Measurements from ENCODE around the gene NLGN1. TPM values are rescaled to one million over a fixed set of nuclear protein-coding genes. Genes with fewer than 3 reads are reported as not detected.

Gene NLGN1
- total and polyA plus RNA-seq, 2 experiments from 2014 or later = 5.1 to 11.2 TPM

GRCh38 chr3:173954647-173955046 is 557.1 kb downstream of the NLGN1 start:
- Histone ChIP-seq H3K4me1 (ENCODE audit: insufficient read depth) (no peaks in the 10 kb centered on the region), H3K9me3 (ENCODE audit: low read depth) (no peaks in the 10 kb centered on the region), H3K4me3 (no peak overlapping the region), H4K20me1 (ENCODE audit: insufficient read depth, poor library complexity, severe bottlenecking) (no peaks in the 10 kb centered on the region), H3K27ac (no peak overlapping the region), H3K9me2 (replicated peaks; ENCODE audit: insufficient read depth) (no peaks in the 10 kb centered on the region), H3K79me2 (no peaks in the 10 kb centered on the region), H3K4me2 (no peak overlapping the region), H2AFZ (no peak overlapping the region), H3K27me3 (no peaks in the 10 kb centered on the region), H3K36me3 (replicated peaks; ENCODE audit: insufficient read depth, low read depth) (no peaks in the 10 kb centered on the region)
- WGBS (ENCODE audit: low lambda C conversion rate, missing lambda C conversion rate) = 86% methylated on average over 2 of the region's 2 CpGs
- TF ChIP-seq CTCF (IDR thresholded peaks at IDR 0.05; ENCODE audit: poor library complexity) = no peak
- no peak for TF ChIP-seq EZH2phosphoT487 (IDR thresholded peaks at IDR 0.05; ENCODE audit: low read depth, severe bottlenecking, unreplicated experiment)
- no peak for TF ChIP-seq EZH2 (IDR thresholded peaks at IDR 0.05; ENCODE audit: borderline replicate concordance)
- no peak for DNase-seq (ENCODE audit: low spot score)

- H3K4me3 ChIP-seq = no peak overlapping the region
- no peaks in the 10 kb centered on the region for H3K27me3 ChIP-seq
- no peaks in the 10 kb centered on the region for H4K20me1 ChIP-seq (ENCODE audit: insufficient read depth, poor library complexity, severe bottlenecking)
- no peak overlapping the region for H2AFZ ChIP-seq
- no peaks in the 10 kb centered on the region for H3K9me2 ChIP-seq (replicated peaks; ENCODE audit: insufficient read depth)
- 97% methylated on average over 4 of the region's 4 CpGs for WGBS (ENCODE audit: low lambda C conversion rate, missing lambda C conversion rate)
- no peaks in the 10 kb centered on the region for H3K4me1 ChIP-seq (ENCODE audit: insufficient read depth)
- H3K79me2 ChIP-seq = no peaks in the 10 kb centered on the region
- TF ChIP-seq EZH2phosphoT487 (IDR thresholded peaks at IDR 0.05; ENCODE audit: low read depth, severe bottlenecking, unreplicated experiment) = no peak
- TF ChIP-seq EZH2 (IDR thresholded peaks at IDR 0.05; ENCODE audit: borderline replicate concordance) = no peak
- no peak for TF ChIP-seq CTCF (IDR thresholded peaks at IDR 0.05; ENCODE audit: poor library complexity)
- no peak overlapping the region for H3K27ac ChIP-seq
- H3K36me3 ChIP-seq (replicated peaks; ENCODE audit: insufficient read depth, low read depth) = no peaks in the 10 kb centered on the region
- H3K4me2 ChIP-seq = no peak overlapping the region
- no peaks in the 10 kb centered on the region for H3K9me3 ChIP-seq (ENCODE audit: low read depth)
- no peak for DNase-seq (ENCODE audit: low spot score)
Observed at GRCh38 chr3:173957646-173958045, 560.1 kb downstream of the NLGN1 start.

- no peaks in the 10 kb centered on the region for H3K4me1 ChIP-seq (ENCODE audit: insufficient read depth)
- no peaks in the 10 kb centered on the region for H3K79me2 ChIP-seq
- no peaks in the 10 kb centered on the region for H3K36me3 ChIP-seq (replicated peaks; ENCODE audit: insufficient read depth, low read depth)
- H3K9me2 ChIP-seq (replicated peaks; ENCODE audit: insufficient read depth) = no peaks in the 10 kb centered on the region
- no peaks in the 10 kb centered on the region for H3K27me3 ChIP-seq
- no peaks in the 10 kb centered on the region for H3K9me3 ChIP-seq (ENCODE audit: low read depth)
- H2AFZ ChIP-seq = no peak overlapping the region
- WGBS (ENCODE audit: low lambda C conversion rate, missing lambda C conversion rate) = 88% methylated on average over 6 of the region's 6 CpGs
- no peak overlapping the region for H3K4me2 ChIP-seq
- TF ChIP-seq EZH2 (IDR thresholded peaks at IDR 0.05; ENCODE audit: borderline replicate concordance) (no peak), EZH2phosphoT487 (IDR thresholded peaks at IDR 0.05; ENCODE audit: low read depth, severe bottlenecking, unreplicated experiment) (no peak), CTCF (IDR thresholded peaks at IDR 0.05; ENCODE audit: poor library complexity) (no peak)
- H3K27ac ChIP-seq = no peak overlapping the region
- no peaks in the 10 kb centered on the region for H4K20me1 ChIP-seq (ENCODE audit: insufficient read depth, poor library complexity, severe bottlenecking)
- no peak overlapping the region for H3K4me3 ChIP-seq
- no peak for DNase-seq (ENCODE audit: low spot score)
Observed at GRCh38 chr3:173958805-173959204, 561.3 kb downstream of the NLGN1 start.

- Histone ChIP-seq H3K79me2 (no peaks in the 10 kb centered on the region), H3K36me3 (replicated peaks; ENCODE audit: insufficient read depth, low read depth) (no peaks in the 10 kb centered on the region), H3K9me3 (ENCODE audit: low read depth) (no peaks in the 10 kb centered on the region), H2AFZ (no peak overlapping the region), H3K4me2 (no peak overlapping the region), H3K4me1 (ENCODE audit: insufficient read depth) (no peaks in the 10 kb centered on the region), H3K27ac (no peak overlapping the region), H4K20me1 (ENCODE audit: insufficient read depth, poor library complexity, severe bottlenecking) (no peaks in the 10 kb centered on the region), H3K27me3 (no peaks in the 10 kb centered on the region), H3K9me2 (replicated peaks; ENCODE audit: insufficient read depth) (no peaks in the 10 kb centered on the region), H3K4me3 (no peak overlapping the region)
- 65% methylated on average over 4 of the region's 4 CpGs for WGBS (ENCODE audit: low lambda C conversion rate, missing lambda C conversion rate)
- TF ChIP-seq EZH2 (IDR thresholded peaks at IDR 0.05; ENCODE audit: borderline replicate concordance) (no peak), CTCF (IDR thresholded peaks at IDR 0.05; ENCODE audit: poor library complexity) (no peak), EZH2phosphoT487 (IDR thresholded peaks at IDR 0.05; ENCODE audit: low read depth, severe bottlenecking, unreplicated experiment) (no peak)
- DNase-seq (ENCODE audit: low spot score) = peak; percentile 8
Observed at GRCh38 chr3:173970281-173970680, 572.7 kb downstream of the NLGN1 start.

Data from hepatocyte (in vitro differentiated cells).